Common myeloid progenitor, CD34-positive (primary cell): ENCODE results near the gene CYB5B.
A peak's percentile ranks its signal among the peaks of the same experiment; 100 is the strongest.

ENCODE experiments used
- CTCF ChIA-PET: fragments of 350-600 bp; sonication (Branson Sonifier 250); formaldehyde crosslinking; loops from one replicate; lab custom pipeline; 2021; ENCODE audit warnings: antibody characterized with exemption; lab: Charles Lee
- POLR2A ChIA-PET: fragments of 350-600 bp; sonication (Branson Sonifier 250); formaldehyde crosslinking; loops from one replicate; lab custom pipeline; 2021; ENCODE audit warnings: antibody characterized with exemption; lab: Charles Lee
- DNase-seq, 3 donors: peaks; one replicate each; pipeline versions ENCODE4 v3.0.0 to v3.0.0-alpha.2; 2013
- H3K27ac ChIP-seq, 2 experiments: 1 replicate in 1 of 2; 2 replicates in 1 of 2; pipeline ENCODE4 v1.7.0; 2013; ENCODE audit warnings: inconsistent platforms in 2 of 2, low read length in 2 of 2, mild to moderate bottlenecking in 2 of 2, low read depth in 1 of 2, moderate library complexity in 1 of 2; ENCODE audit not compliant: severe bottlenecking in 2 of 2, insufficient read depth in 1 of 2, poor library complexity in 1 of 2
- H3K27me3 ChIP-seq, 5 experiments: replicated peaks in 2 of 5; 1 replicate in 3 of 5; 2 replicates in 2 of 5; pipeline versions ENCODE4 v1.6.1 to v1.7.0; 2013; ENCODE audit warnings: low read length in 4 of 5, mild to moderate bottlenecking in 2 of 5, moderate library complexity in 2 of 5, inconsistent platforms in 1 of 5; ENCODE audit not compliant: insufficient read depth in 5 of 5, control insufficient read depth in 4 of 5
- H3K36me3 ChIP-seq, 4 experiments: 1 replicate in 2 of 4; 2 replicates in 2 of 4; pipeline versions ENCODE4 v1.6.1 to v1.7.0; 2013; ENCODE audit warnings: low read length in 3 of 4, control low read depth in 1 of 4, mild to moderate bottlenecking in 1 of 4; ENCODE audit not compliant: control insufficient read depth in 4 of 4, insufficient read depth in 4 of 4
- H3K4me1 ChIP-seq, 4 experiments: 1 replicate in 3 of 4; 2 replicates in 1 of 4; pipeline versions ENCODE4 v1.6.1 to v1.7.1; 2013; ENCODE audit warnings: low read length in 3 of 4, mild to moderate bottlenecking in 3 of 4, control low read depth in 1 of 4, inconsistent platforms in 1 of 4, moderate library complexity in 1 of 4; ENCODE audit not compliant: control insufficient read depth in 4 of 4, insufficient read depth in 4 of 4; ENCODE audit errors: control extremely low read depth in 1 of 4
- H3K4me3 ChIP-seq, 7 experiments: 1 replicate in 4 of 7; 2 replicates in 3 of 7; pipeline versions ENCODE4 v1.5.1 to v1.7.0; 2013; ENCODE audit warnings: mild to moderate bottlenecking in 7 of 7, low read length in 6 of 7, moderate library complexity in 6 of 7, inconsistent platforms in 2 of 7, low read depth in 2 of 7, control low read depth in 1 of 7; ENCODE audit not compliant: insufficient read depth in 4 of 7, control insufficient read depth in 1 of 7; ENCODE audit errors: extremely low read depth in 1 of 7
- H3K9me3 ChIP-seq, 5 experiments: 1 replicate in 4 of 5; 2 replicates in 1 of 5; pipeline versions ENCODE4 v1.6.1 to v1.7.1; 2013; ENCODE audit warnings: low read length in 4 of 5, mild to moderate bottlenecking in 2 of 5, inconsistent platforms in 1 of 5, low read depth in 1 of 5, moderate library complexity in 1 of 5; ENCODE audit not compliant: control insufficient read depth in 4 of 5, insufficient read depth in 2 of 5; ENCODE audit errors: control extremely low read depth in 1 of 5
- WGBS: methylation state at CpG from one replicate; pipeline ENCODE4 v1.1.5; 2013; ENCODE audit not compliant: insufficient coverage; 5-methylcytosine and 5-hydroxymethylcytosine counted together

Gene CYB5B

GRCh38 chr16:69431948-69432468 lies 7.6 kb downstream of the CYB5B start:
- DNase-seq = no peak

GRCh38 chr16:69434066-69434465 lies 9.6 kb downstream of the CYB5B start:
- DNase-seq = no peak
- Histone ChIP-seq H3K36me3 (peaks cover 6 to 46% (median 22%) of the 10 kb centered on the region in 4 experiments), H3K4me1 (peaks cover 4 to 12% (median 9%) of the 10 kb centered on the region in 4 experiments), H3K9me3 (peaks cover 0 to 1% (median 0%) of the 10 kb centered on the region in 5 experiments), H3K27ac (no peak overlapping the region), H3K27me3 (no peaks in the 10 kb centered on the region), H3K4me3 (no peak overlapping the region)
- ChIA-PET POLR2A (interaction anchor here (0.5 kb wide), 1 partner anchor 472 kb away, joined by 3 read pairs; no protein-coding TSS in a partner anchor), CTCF (no interaction called here)
- no CpG with 5 or more reads among the region's 1 CpG for WGBS

More at GRCh38 chr16:69431948-69432468, 7.6 kb downstream of the CYB5B start:
- ChIA-PET POLR2A (no interaction called here), CTCF (interaction anchor here (2.0 kb wide), 1 partner anchor 35 kb away, joined by 8 read pairs; no protein-coding TSS in a partner anchor)
- H3K4me1 ChIP-seq = peaks cover 4 to 11% (median 8%) of the 10 kb centered on the region in 4 experiments
- 100% methylated on average over 1 of the region's 2 CpGs for WGBS
- H3K27ac ChIP-seq = no peak overlapping the region
- H3K9me3 ChIP-seq = peaks cover 0 to 5% (median 4%) of the 10 kb centered on the region in 5 experiments
- H3K36me3 ChIP-seq = peaks cover 8 to 63% (median 38%) of the 10 kb centered on the region in 4 experiments
- H3K27me3 ChIP-seq = no peaks in the 10 kb centered on the region
- H3K4me3 ChIP-seq = no peak overlapping the region

- Histone ChIP-seq H3K27me3 (no peaks in the 10 kb centered on the region), H3K27ac (peak overlapping the region in 1 of 2 experiments; percentile 59), H3K4me3 (no peak overlapping the region), H3K9me3 (no peaks in the 10 kb centered on the region), H3K36me3 (peaks cover 2 to 32% (median 13%) of the 10 kb centered on the region in 4 experiments), H3K4me1 (peaks cover 4 to 13% (median 9%) of the 10 kb centered on the region in 4 experiments)
- 100% methylated on average over 3 of the region's 7 CpGs for WGBS
- peak in 2 of 3 donors; percentile 70 to 78 for DNase-seq
- ChIA-PET POLR2A (no interaction called here), CTCF (interaction anchor here (1.7 kb wide), 1 partner anchor 11 kb away, joined by 4 read pairs; the partner anchor contains the start of gene CYB5B)
Measured at GRCh38 chr16:69435977-69436820, 11.8 kb downstream of the CYB5B start.

GRCh38 chr16:69436896-69437295 lies 12.5 kb downstream of the CYB5B start:
- no CpG with 5 or more reads among the region's 2 CpGs for WGBS
- peak overlapping the region in 1 of 2 experiments; percentile 59 for H3K27ac ChIP-seq

GRCh38 chr16:69438465-69438864 lies 14.0 kb downstream of the CYB5B start:
- POLR2A ChIA-PET = no interaction called here

More at GRCh38 chr16:69436896-69437295, 12.5 kb downstream of the CYB5B start:
- ChIA-PET CTCF (interaction anchor here (0.6 kb wide), 1 partner anchor 31 kb away, joined by 4 read pairs; no protein-coding TSS in a partner anchor), POLR2A (no interaction called here)
- H3K9me3 ChIP-seq = no peaks in the 10 kb centered on the region
- peaks cover 0 to 27% (median 9%) of the 10 kb centered on the region in 4 experiments for H3K36me3 ChIP-seq
- H3K4me1 ChIP-seq = peaks cover 4 to 13% (median 9%) of the 10 kb centered on the region in 4 experiments
- no peaks in the 10 kb centered on the region for H3K27me3 ChIP-seq
- DNase-seq = no peak
- no peak overlapping the region for H3K4me3 ChIP-seq

GRCh38 chr16:69440250-69440649 lies 15.8 kb downstream of the CYB5B start:
- Histone ChIP-seq H3K4me3 (no peak overlapping the region), H3K4me1 (peaks cover 4 to 27% (median 19%) of the 10 kb centered on the region in 4 experiments), H3K9me3 (no peaks in the 10 kb centered on the region), H3K36me3 (peaks cover 0 to 15% (median 0%) of the 10 kb centered on the region in 4 experiments), H3K27me3 (no peaks in the 10 kb centered on the region), H3K27ac (no peak overlapping the region)
- DNase-seq = peak in 2 of 3 donors; percentile 33 to 49
- POLR2A ChIA-PET = no interaction called here
- no CpG with 5 or more reads among the region's 1 CpG for WGBS
- CTCF ChIA-PET = interaction anchor here (1.4 to 2.8 kb wide), 2 partner anchors 13 to 125 kb away, joined by 4 to 11 read pairs; partner anchors contain the start of gene NFAT5

More at GRCh38 chr16:69438465-69438864, 14.0 kb downstream of the CYB5B start:
- H3K27me3 ChIP-seq = no peaks in the 10 kb centered on the region
- H3K9me3 ChIP-seq = no peaks in the 10 kb centered on the region
- DNase-seq = no peak
- no peak overlapping the region for H3K4me3 ChIP-seq
- peaks cover 4 to 17% (median 9%) of the 10 kb centered on the region in 4 experiments for H3K4me1 ChIP-seq
- WGBS = no CpG with 5 or more reads among the region's 3 CpGs
- CTCF ChIA-PET = interaction anchor here (0.9 to 2.8 kb wide), 3 partner anchors 9 to 126 kb away, joined by 3 to 11 read pairs (median 3); partner anchors contain the start of gene NFAT5
- no peak overlapping the region for H3K27ac ChIP-seq
- peaks cover 0 to 20% (median 2%) of the 10 kb centered on the region in 4 experiments for H3K36me3 ChIP-seq
